ENCODE data around the gene DALRD3.

DALRD3 gene

DNA sequence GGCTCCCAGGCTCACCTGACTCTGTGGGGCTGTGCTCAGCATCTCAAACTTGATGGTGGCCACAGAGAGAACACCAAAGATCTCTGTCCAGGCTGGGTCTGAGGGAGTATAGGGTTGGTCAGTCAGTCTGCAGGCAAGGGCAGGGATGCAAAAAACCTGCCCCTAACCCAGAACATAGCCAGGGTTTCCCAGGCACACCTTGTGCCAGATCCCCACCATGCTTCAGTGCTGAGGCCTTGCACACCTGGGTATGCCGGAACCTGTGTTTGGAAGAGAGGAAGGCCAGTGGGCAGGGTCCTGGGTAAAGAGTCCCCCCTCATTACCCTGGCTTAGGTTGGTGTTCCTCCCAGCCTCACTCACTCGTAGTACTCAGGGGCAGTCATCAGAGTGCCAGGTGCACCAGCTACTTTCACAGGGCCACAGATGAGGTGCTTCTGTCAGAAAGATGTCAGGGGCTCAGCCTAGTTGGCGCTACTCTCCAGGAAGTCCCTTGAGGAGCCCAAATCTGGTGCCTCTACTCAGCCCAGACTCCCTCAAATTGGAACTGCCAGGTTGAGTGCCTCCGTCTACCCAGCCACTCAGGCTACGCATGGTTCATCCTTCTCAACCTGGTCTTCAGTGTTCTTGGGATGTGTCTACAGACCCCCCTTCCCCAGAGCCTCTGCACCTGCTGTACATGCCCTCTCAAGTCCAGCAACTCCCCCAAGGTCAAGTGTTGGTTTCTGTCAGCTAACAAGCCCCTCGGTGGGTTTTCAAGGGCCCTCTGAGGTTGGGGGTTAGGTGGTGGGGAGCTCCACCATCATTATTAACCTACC, 1.8 kb downstream of the DALRD3 start:
- H3K27ac ChIP-seq (ENCODE audit: extremely low read depth, low read depth, low read length) = no peak overlapping the region
- POLR2A ChIA-PET = interaction anchor here (1.0 to 10.4 kb wide), 6 partner anchors 9 to 299 kb away, joined by 3 to 141 read pairs (median 6); partner anchors contain the start of genes IMPDH2, IP6K2, QRICH1 and WDR6
- TF ChIP-seq ZBTB20 (tag by site-specific recombination; IDR thresholded peaks at IDR 0.05) (peak; percentile 31; the same call in 1 of the 2 replicates), ZNF426 (tag by site-specific recombination; IDR thresholded peaks at IDR 0.05) (no peak)
- H3K36me3 ChIP-seq (ENCODE audit: control insufficient read depth in 2 of 2, insufficient read depth in 1 of 2, low read length in 2 of 2) = peaks cover 0 to 54% of the 10 kb centered on the region in 2 experiments; a peak in 1 of 3 replicates
- H3K9me3 ChIP-seq (ENCODE audit: control insufficient read depth, insufficient read depth, low read depth, low read length) = no peaks in the 10 kb centered on the region
- H3K4me1 ChIP-seq (ENCODE audit: control insufficient read depth, insufficient read depth, low read length) = no peaks in the 10 kb centered on the region
- CTCF ChIA-PET = interaction anchor here (0.9 to 1.5 kb wide), 2 partner anchors 8 to 29 kb away, joined by 3 to 8 read pairs; no protein-coding TSS in a partner anchor
- H3K4me3 ChIP-seq (ENCODE audit: low read depth, low read length) = no peak overlapping the region

DNA sequence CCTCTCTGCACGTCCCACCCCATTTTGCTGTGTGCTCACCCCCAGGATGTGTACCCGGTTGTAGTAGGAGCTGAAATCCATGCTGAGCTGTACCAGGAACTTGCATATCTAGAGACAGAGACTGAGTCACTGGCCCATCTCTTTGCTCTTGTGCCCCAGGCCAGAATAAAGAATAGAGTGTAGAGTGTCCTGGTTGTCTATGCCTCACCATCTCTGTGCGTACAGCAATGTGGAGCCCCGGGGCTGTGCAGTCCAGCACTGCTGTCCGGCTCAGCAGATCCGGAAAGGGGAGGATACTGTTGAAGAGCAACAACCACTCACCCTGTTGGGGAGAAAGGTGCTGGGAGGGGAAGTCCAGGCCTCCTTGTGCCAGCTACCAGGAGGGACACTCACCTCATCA, 2.6 kb downstream of the DALRD3 start:
- H3K36me3 ChIP-seq (ENCODE audit: control insufficient read depth in 2 of 2, insufficient read depth in 1 of 2, low read length in 2 of 2) = peaks cover 3 to 60% of the 10 kb centered on the region in 2 experiments; a peak in 2 of 3 replicates
- H3K4me3 ChIP-seq (ENCODE audit: low read depth, low read length) = no peak overlapping the region
- no peaks in the 10 kb centered on the region for H3K4me1 ChIP-seq (ENCODE audit: control insufficient read depth, insufficient read depth, low read length)
- CTCF ChIA-PET = interaction anchor here (0.5 to 0.6 kb wide), 3 partner anchors 57 to 279 kb away, joined by 3 to 4 read pairs (median 3); no protein-coding TSS in a partner anchor
- POLR2A ChIA-PET = interaction anchor here (1.0 to 10.4 kb wide), 2 partner anchors 8 to 10 kb away, joined by 3 to 141 read pairs; partner anchors contain the start of gene WDR6
- TF ChIP-seq ZNF792 (tag by site-specific recombination; IDR thresholded peaks at IDR 0.05) = no peak
- TF ChIP-seq ZSCAN4 (tag by site-specific recombination; IDR thresholded peaks at IDR 0.05) = no peak
- TF ChIP-seq ZSCAN30 (tag by site-specific recombination; IDR thresholded peaks at IDR 0.05) = no peak
- no peak for TF ChIP-seq ZNF121 (tag by site-specific recombination; IDR thresholded peaks at IDR 0.05)
- TF ChIP-seq ZNF549 (tag by site-specific recombination; IDR thresholded peaks at IDR 0.05) = no peak
- no peak for TF ChIP-seq ZNF660 (tag by site-specific recombination; IDR thresholded peaks at IDR 0.05)
- TF ChIP-seq ZNF174 (tag by site-specific recombination; IDR thresholded peaks at IDR 0.05) = no peak
- no peak for TF ChIP-seq ZNF747 (tag by site-specific recombination; IDR thresholded peaks at IDR 0.05)
- TF ChIP-seq TRIM28 (IDR thresholded peaks at IDR 0.05; ENCODE audit: borderline replicate concordance, low read length) = no peak
- no peak for TF ChIP-seq MZF1 (tag by site-specific recombination; IDR thresholded peaks at IDR 0.05; ENCODE audit: borderline replicate concordance)
- no peak for TF ChIP-seq ZNF19 (tag by site-specific recombination; IDR thresholded peaks at IDR 0.05; ENCODE audit: low read depth)
- no peak for TF ChIP-seq EGR2 (tag by site-specific recombination; IDR thresholded peaks at IDR 0.05; ENCODE audit: low read depth)
- no peak for TF ChIP-seq ZNF701 (tag by site-specific recombination; IDR thresholded peaks at IDR 0.05)
- TF ChIP-seq SCRT2 (tag by site-specific recombination; IDR thresholded peaks at IDR 0.05) = no peak
- TF ChIP-seq PRDM6 (tag by site-specific recombination; IDR thresholded peaks at IDR 0.05) = no peak
- TF ChIP-seq ZNF112 (tag by site-specific recombination; IDR thresholded peaks at IDR 0.05) = no peak
- TF ChIP-seq ZNF138 (tag by site-specific recombination; IDR thresholded peaks at IDR 0.05; ENCODE audit: borderline replicate concordance) = no peak
- TF ChIP-seq ZFP69B (tag by site-specific recombination; IDR thresholded peaks at IDR 0.05) = no peak
- no peak for TF ChIP-seq MYNN (tag by site-specific recombination; IDR thresholded peaks at IDR 0.05; ENCODE audit: borderline replicate concordance)
- H3K27ac ChIP-seq (ENCODE audit: extremely low read depth, low read depth, low read length) = no peak overlapping the region
- no peaks in the 10 kb centered on the region for H3K9me3 ChIP-seq (ENCODE audit: control insufficient read depth, insufficient read depth, low read depth, low read length)

Data from HEK293 (cell line).